ENCODE data around the gene PPP2R2C.

DNA sequence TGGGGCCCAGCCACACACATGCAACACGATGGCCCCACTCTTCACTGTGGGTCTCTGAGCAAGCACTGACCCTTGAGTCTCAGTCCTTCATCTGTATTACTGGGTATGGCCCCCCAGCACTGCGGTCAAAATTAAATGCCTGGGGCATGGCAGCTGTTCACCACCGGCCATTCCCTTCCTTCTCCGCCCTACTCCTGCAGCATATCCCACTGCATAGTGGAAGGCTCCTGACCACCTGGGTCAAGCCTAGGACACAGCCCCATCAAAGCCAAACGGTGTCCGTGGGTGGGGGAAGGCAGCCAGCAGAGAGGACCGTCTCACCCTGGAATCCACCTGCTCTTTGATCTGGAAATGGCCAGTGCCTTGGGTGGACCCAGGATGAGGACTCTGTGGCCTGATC lies 30.7 kb downstream of the PPP2R2C start:
- TF ChIP-seq YY1 (IDR thresholded peaks at IDR 0.05; ENCODE audit: insufficient read depth, insufficient read length) (no peak), ZNF274 (IDR thresholded peaks at IDR 0.05; ENCODE audit: low read depth, low read length) (no peak), SUZ12 (IDR thresholded peaks at IDR 0.05; ENCODE audit: extremely low read depth, insufficient read depth, insufficient read length) (no peak)

All from NT2/D1 (cell line).